DND-41 (cell line): Measurements from ENCODE around the gene INSC.

Experiments used
- ATAC-seq: fragments of 200-7000 bp; cut with Tn5 transposase; 3 replicates; pipeline ENCODE4 v1.9.1; 2021; ENCODE audit warnings: low read depth; ENCODE audit not compliant: insufficient read depth
- DNase-seq: peaks from one replicate; pipeline ENCODE4 v3.0.0-alpha.2; 2020
- H2AFZ ChIP-seq: 2 replicates; pipeline ENCODE4 v1.6.0; 2012; ENCODE audit warnings: low read depth, low read length
- H3K27ac ChIP-seq: 2 replicates; pipeline ENCODE4 v1.5.1; 2012; ENCODE audit warnings: low read length, inconsistent platforms
- H3K27me3 ChIP-seq: fragments of 200-600 bp; sonication (generic); 2 replicates; pipeline ENCODE4 v1.6.0; 2012; ENCODE audit warnings: low read length, mild to moderate bottlenecking, inconsistent platforms; ENCODE audit not compliant: insufficient read depth, poor library complexity
- H3K36me3 ChIP-seq: 2 replicates; pipeline ENCODE4 v1.5.1; 2012; ENCODE audit warnings: low read length, inconsistent platforms; ENCODE audit not compliant: insufficient read depth
- H3K4me1 ChIP-seq: 2 replicates; pipeline ENCODE4 v1.5.1; 2012; ENCODE audit warnings: mild to moderate bottlenecking, low read length; ENCODE audit not compliant: insufficient read depth
- H3K4me2 ChIP-seq: 2 replicates; pipeline ENCODE4 v1.6.0; 2012; ENCODE audit warnings: mild to moderate bottlenecking, moderate library complexity, low read length, inconsistent platforms; ENCODE audit not compliant: insufficient read depth
- H3K4me3 ChIP-seq, 2 experiments: fragments of 200-600 bp in 1 of 2; shearing (Covaris generic) in 1 of 2; 2 replicates each; pipeline ENCODE4 v1.5.1; 2012 to 2016; ENCODE audit warnings: inconsistent platforms in 2 of 2, low read length in 2 of 2, mild to moderate bottlenecking in 2 of 2, low read depth in 1 of 2, moderate library complexity in 1 of 2
- H3K79me2 ChIP-seq: 2 replicates; pipeline ENCODE4 v1.6.0; 2012; ENCODE audit warnings: low read length, inconsistent platforms; ENCODE audit not compliant: insufficient read depth
- H3K9ac ChIP-seq: 2 replicates; pipeline ENCODE4 v1.6.0; 2012; ENCODE audit warnings: low read depth, mild to moderate bottlenecking, inconsistent platforms, low read length, moderate library complexity
- H3K9me3 ChIP-seq: 2 replicates; pipeline ENCODE4 v1.5.1; 2012; ENCODE audit warnings: low read length, moderate library complexity, mild to moderate bottlenecking, inconsistent platforms; ENCODE audit not compliant: insufficient read depth, severe bottlenecking
- H4K20me1 ChIP-seq: 2 replicates; pipeline ENCODE4 v1.6.0; 2012; ENCODE audit warnings: low read length; ENCODE audit not compliant: insufficient read depth
- CTCF ChIP-seq: IDR thresholded peaks from 2 replicates; pipeline ENCODE4 v1.5.1; 2012; ENCODE audit warnings: borderline replicate concordance, low read length, moderate library complexity, mild to moderate bottlenecking; ENCODE audit not compliant: poor library complexity, severe bottlenecking; ENCODE audit errors: extremely low read depth
- EZH2 ChIP-seq: IDR thresholded peaks from 3 replicates; pipeline ENCODE4 v1.6.1; 2012; ENCODE audit warnings: borderline replicate concordance, low read depth, mild to moderate bottlenecking, moderate library complexity, low read length, inconsistent platforms; ENCODE audit not compliant: severe bottlenecking

The INSC gene

DNA sequence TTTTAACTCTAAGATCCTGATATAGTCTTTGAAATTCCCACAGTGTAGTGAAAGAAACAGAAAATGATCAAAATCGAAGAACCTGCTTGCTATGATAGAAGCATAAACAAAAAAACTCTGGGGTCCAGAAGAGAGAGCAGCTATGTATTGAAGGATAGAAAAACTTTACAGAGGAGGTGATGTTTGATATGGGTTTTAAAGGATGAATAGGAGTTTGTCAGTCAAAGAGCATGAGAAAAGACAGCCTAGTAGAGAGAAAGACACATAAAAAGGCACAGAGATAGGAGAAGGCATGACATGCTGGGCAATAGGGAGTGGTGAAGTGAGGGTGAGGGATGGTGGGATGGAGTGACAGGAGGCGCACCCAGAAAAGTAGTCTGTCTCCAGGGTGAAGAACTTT, 168.0 kb downstream of the INSC start:
- ATAC-seq (no peak), DNase-seq (no peak)
- H4K20me1 ChIP-seq, result no peaks in the 10 kb centered on the region

DNA sequence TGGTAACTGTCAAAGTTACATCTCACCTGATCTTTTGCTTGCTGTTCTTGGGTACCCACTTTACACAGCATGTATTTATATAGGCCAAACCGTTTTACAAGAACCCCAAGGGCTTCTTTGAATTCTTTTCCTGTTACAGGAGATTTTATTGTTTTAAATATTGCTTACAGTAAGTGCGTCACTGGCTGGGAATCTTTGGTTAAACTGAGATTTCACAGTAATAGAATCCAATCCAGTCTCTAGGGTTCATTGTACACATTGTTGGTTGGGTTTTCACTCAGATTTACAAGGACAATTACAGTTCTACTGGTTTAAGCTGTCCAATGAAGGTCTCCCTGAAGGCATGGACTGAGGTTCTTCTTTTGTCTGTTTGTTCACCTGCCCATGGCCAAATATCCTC, 171.7 kb downstream of the INSC start:
- H4K20me1 ChIP-seq, result no peaks in the 10 kb centered on the region
- ATAC-seq (no peak), DNase-seq (no peak)
- H3K36me3 ChIP-seq, result no peaks in the 10 kb centered on the region
- H3K9ac ChIP-seq, result no peak overlapping the region
- TF ChIP-seq EZH2 (no peak), CTCF (no peak)
- H3K4me1 ChIP-seq, result no peaks in the 10 kb centered on the region
- H3K9me3 ChIP-seq, result no peaks in the 10 kb centered on the region
- H3K4me3 ChIP-seq, result no peak overlapping the region
- H3K79me2 ChIP-seq, result no peaks in the 10 kb centered on the region
- H3K27me3 ChIP-seq, result peaks cover 6% of the 10 kb centered on the region
- no peak overlapping the region for H3K4me2 ChIP-seq
- no peak overlapping the region for H3K27ac ChIP-seq
- no peak overlapping the region for H2AFZ ChIP-seq

More for the DNA sequence above, 168.0 kb downstream of the INSC start:
- Histone ChIP-seq H3K27ac (no peak overlapping the region), H3K27me3 (peaks cover 13% of the 10 kb centered on the region), H3K4me1 (no peaks in the 10 kb centered on the region), H3K9me3 (no peaks in the 10 kb centered on the region), H2AFZ (no peak overlapping the region), H3K36me3 (no peaks in the 10 kb centered on the region), H3K4me2 (no peak overlapping the region), H3K9ac (no peak overlapping the region), H3K79me2 (no peaks in the 10 kb centered on the region), H3K4me3 (no peak overlapping the region)
- TF ChIP-seq EZH2, result no peak
- no peak for TF ChIP-seq CTCF

DNA sequence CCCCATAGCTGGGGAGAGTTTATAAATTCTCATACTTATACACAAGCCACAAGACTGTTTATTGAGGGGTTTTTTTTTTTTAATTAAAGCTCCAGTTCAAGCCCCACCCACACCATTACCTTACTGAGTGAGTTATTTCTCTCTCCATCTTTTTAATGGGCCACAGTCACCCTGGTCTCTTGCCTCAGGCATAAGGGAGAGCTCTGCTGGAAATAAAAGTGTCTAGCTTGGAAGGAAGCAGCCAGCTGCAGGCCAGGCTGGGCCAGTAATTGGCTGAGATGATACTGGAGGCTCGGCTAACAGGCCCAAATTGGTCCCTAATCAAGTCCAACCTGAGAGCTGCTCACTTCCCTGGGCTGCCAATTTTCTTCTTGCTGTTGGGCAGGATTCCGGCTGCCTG, 174.1 kb downstream of the INSC start:
- Histone ChIP-seq H4K20me1 (no peaks in the 10 kb centered on the region), H2AFZ (no peak overlapping the region), H3K36me3 (no peaks in the 10 kb centered on the region), H3K9ac (no peak overlapping the region), H3K4me2 (no peak overlapping the region), H3K79me2 (no peaks in the 10 kb centered on the region), H3K27ac (no peak overlapping the region), H3K27me3 (no peaks in the 10 kb centered on the region), H3K4me1 (no peaks in the 10 kb centered on the region), H3K9me3 (no peaks in the 10 kb centered on the region), H3K4me3 (no peak overlapping the region)
- ATAC-seq, result no peak
- DNase-seq, result no peak
- no peak for TF ChIP-seq EZH2
- no peak for TF ChIP-seq CTCF

- Histone ChIP-seq H3K36me3 (no peaks in the 10 kb centered on the region), H4K20me1 (no peaks in the 10 kb centered on the region), H3K4me1 (no peaks in the 10 kb centered on the region), H3K9ac (no peak overlapping the region), H2AFZ (no peak overlapping the region), H3K27me3 (no peaks in the 10 kb centered on the region), H3K79me2 (no peaks in the 10 kb centered on the region), H3K9me3 (no peaks in the 10 kb centered on the region), H3K27ac (no peak overlapping the region), H3K4me3 (no peak overlapping the region), H3K4me2 (no peak overlapping the region)
- DNase-seq (no peak), ATAC-seq (no peak)
- TF ChIP-seq CTCF (no peak), EZH2 (no peak)
Measured at GRCh38 chr11:15289723-15290122, 175.0 kb downstream of the INSC start.
